H9 (cell line): ENCODE results near the gene SNX4. TPM values are rescaled to one million over a fixed set of nuclear protein-coding genes. Genes with fewer than 3 reads are reported as not detected.

Experiments used
- DNase-seq: peaks from one replicate; pipeline ENCODE4 v3.0.0-alpha.2; 2017
- H2AFZ ChIP-seq: one replicate; pipeline ENCODE4 v1.6.1; 2013; ENCODE audit warnings: mild to moderate bottlenecking, low read length, control low read depth, moderate library complexity
- H2AK5ac ChIP-seq: 2 replicates; pipeline ENCODE4 v1.6.1; 2013; ENCODE audit warnings: low read length, control low read depth, mixed read lengths; ENCODE audit not compliant: insufficient read length
- H2BK120ac ChIP-seq: one replicate; pipeline ENCODE4 v1.6.1; 2013; ENCODE audit warnings: low read depth, mild to moderate bottlenecking, low read length, control low read depth, inconsistent platforms; ENCODE audit not compliant: poor library complexity, severe bottlenecking
- H2BK12ac ChIP-seq: 2 replicates; pipeline ENCODE4 v1.6.1; 2013; ENCODE audit warnings: low read length, control low read depth, mixed read lengths, low read depth; ENCODE audit not compliant: insufficient read length
- H2BK15ac ChIP-seq: 2 replicates; pipeline ENCODE4 v1.6.1; 2013; ENCODE audit warnings: low read depth, low read length, control low read depth
- H2BK20ac ChIP-seq: one replicate; pipeline ENCODE4 v1.6.1; 2013; ENCODE audit warnings: low read depth, mild to moderate bottlenecking, low read length, control low read depth, inconsistent platforms; ENCODE audit not compliant: poor library complexity, severe bottlenecking
- H2BK5ac ChIP-seq: 2 replicates; pipeline ENCODE4 v1.6.1; 2013; ENCODE audit warnings: low read length, control low read depth, mixed read lengths; ENCODE audit not compliant: insufficient read length
- H3K14ac ChIP-seq: 2 replicates; pipeline ENCODE4 v1.6.1; 2013; ENCODE audit warnings: low read length, control low read depth; ENCODE audit not compliant: insufficient read depth
- H3K18ac ChIP-seq: 2 replicates; pipeline ENCODE4 v1.6.1; 2013; ENCODE audit warnings: low read depth, mild to moderate bottlenecking, mixed read lengths, low read length, control low read depth; ENCODE audit not compliant: insufficient read length
- H3K23ac ChIP-seq: 2 replicates; pipeline ENCODE4 v1.6.1; 2013; ENCODE audit warnings: low read length, control low read depth, mixed read lengths, low read depth; ENCODE audit not compliant: insufficient read length
- H3K23me2 ChIP-seq: 2 replicates; pipeline ENCODE4 v1.6.1; 2013; ENCODE audit warnings: low read depth, mild to moderate bottlenecking, mixed read lengths, low read length, control low read depth; ENCODE audit not compliant: insufficient read length, poor library complexity, severe bottlenecking
- H3K27ac ChIP-seq: 2 replicates; pipeline ENCODE4 v1.5.1; 2013; ENCODE audit warnings: low read length, control low read depth, mixed read lengths, low read depth; ENCODE audit not compliant: insufficient read length
- H3K27me3 ChIP-seq: 2 replicates; pipeline ENCODE4 v1.6.1; 2013; ENCODE audit warnings: low read length, control low read depth, inconsistent platforms; ENCODE audit not compliant: insufficient read depth
- H3K4ac ChIP-seq: 2 replicates; pipeline ENCODE4 v1.6.1; 2013; ENCODE audit warnings: low read depth, mild to moderate bottlenecking, control low read depth, inconsistent platforms, low read length, moderate library complexity
- H3K4me1 ChIP-seq: 2 replicates; pipeline ENCODE4 v1.6.1; 2013; ENCODE audit warnings: low read length, control low read depth, inconsistent platforms; ENCODE audit not compliant: insufficient read depth
- H3K4me2 ChIP-seq: 2 replicates; pipeline ENCODE4 v1.6.1; 2013; ENCODE audit warnings: low read length, control low read depth, mixed read lengths; ENCODE audit not compliant: insufficient read length, insufficient read depth
- H3K56ac ChIP-seq: 2 replicates; pipeline ENCODE4 v1.6.1; 2013; ENCODE audit warnings: low read depth, mild to moderate bottlenecking, mixed read lengths, low read length, control low read depth; ENCODE audit not compliant: insufficient read length
- H3K79me1 ChIP-seq: 2 replicates; pipeline ENCODE4 v1.6.1; 2013; ENCODE audit warnings: low read depth, mild to moderate bottlenecking, moderate library complexity, low read length, control low read depth, inconsistent platforms; ENCODE audit not compliant: insufficient read depth, poor library complexity, severe bottlenecking
- H3K79me2 ChIP-seq: 2 replicates; pipeline ENCODE4 v1.6.1; 2013; ENCODE audit warnings: low read length, control low read depth, inconsistent platforms; ENCODE audit not compliant: insufficient read depth
- H3K9ac ChIP-seq: 2 replicates; pipeline ENCODE4 v1.6.1; 2013; ENCODE audit warnings: low read length, control low read depth, mixed read lengths; ENCODE audit not compliant: insufficient read length; ENCODE audit errors: extremely low read depth
- H3K9me3 ChIP-seq: one replicate; pipeline ENCODE4 v1.6.1; 2013; ENCODE audit warnings: low read depth, low read length, inconsistent platforms; ENCODE audit not compliant: control insufficient read depth
- H3T11ph ChIP-seq: one replicate; pipeline ENCODE4 v1.6.1; 2013; ENCODE audit warnings: mild to moderate bottlenecking, low read length, control low read depth, inconsistent platforms
- H4K20me1 ChIP-seq: one replicate; pipeline ENCODE4 v1.6.1; 2013; ENCODE audit not compliant: control insufficient read depth, insufficient read length, insufficient read depth
- H4K5ac ChIP-seq: 2 replicates; pipeline ENCODE4 v1.6.1; 2013; ENCODE audit warnings: low read depth, mild to moderate bottlenecking, mixed read lengths, low read length, control low read depth; ENCODE audit not compliant: insufficient read length
- H4K8ac ChIP-seq: replicated peaks from 2 replicates; pipeline ENCODE4 v1.6.1; 2013; ENCODE audit warnings: low read length, control low read depth, mixed read lengths, low read depth; ENCODE audit not compliant: insufficient read length
- H4K91ac ChIP-seq: 2 replicates; pipeline ENCODE4 v1.6.1; 2013; ENCODE audit warnings: low read depth, mild to moderate bottlenecking, moderate library complexity, mixed read lengths, low read length, control low read depth; ENCODE audit not compliant: insufficient read length
- H3K27ac Mint-ChIP-seq, 3 experiments: 2 replicates in 2 of 3; 3 replicates in 1 of 3; pipeline ENCODE4 v1.8.0; 2020 to 2021; ENCODE audit warnings: mixed read lengths in 3 of 3, mild to moderate bottlenecking in 1 of 3, moderate library complexity in 1 of 3
- H3K27me3 Mint-ChIP-seq: 2 replicates; pipeline ENCODE4 v1.8.0; 2021; ENCODE audit warnings: low read depth, mild to moderate bottlenecking, moderate library complexity, mixed read lengths
- H3K36me3 Mint-ChIP-seq, 3 experiments: 2 replicates in 2 of 3; 3 replicates in 1 of 3; pipeline ENCODE4 v1.8.0; 2020 to 2021; ENCODE audit warnings: low read depth in 3 of 3, mixed read lengths in 3 of 3; ENCODE audit not compliant: insufficient read depth in 1 of 3
- H3K4me1 Mint-ChIP-seq, 2 experiments: 2 replicates each; pipeline ENCODE4 v1.8.0; 2020; ENCODE audit warnings: mixed read lengths in 2 of 2
- H3K4me3 Mint-ChIP-seq, 2 experiments: 2 replicates in 1 of 2; 3 replicates in 1 of 2; pipeline ENCODE4 v1.8.0; 2020 to 2021; ENCODE audit warnings: mild to moderate bottlenecking in 2 of 2, mixed read lengths in 2 of 2, moderate library complexity in 1 of 2
- H3K9me3 Mint-ChIP-seq, 2 experiments: 2 replicates in 1 of 2; 3 replicates in 1 of 2; pipeline ENCODE4 v1.8.0; 2020; ENCODE audit warnings: mild to moderate bottlenecking in 2 of 2, mixed read lengths in 2 of 2, moderate library complexity in 1 of 2
- WGBS: extraction: QIAGEN DNeasy Blood & Tissue Kit; methylation state at CpG from one replicate; pipeline ENCODE4 v1.1.7; 2013; ENCODE audit warnings: missing lambda C conversion rate, low lambda C conversion rate, mixed read lengths; ENCODE audit not compliant: insufficient read length; ENCODE audit errors: extremely low coverage; 5-methylcytosine and 5-hydroxymethylcytosine counted together
- total RNA-seq: library from RNA; stranded (reverse); gene quantifications from 2 replicates; pipeline ENCODE4 v1.2.1, GENCODE V29; 2021
- TF ChIP-seq, protein P1 (sequence below): fragments of 200-600 bp; sonication (generic); conservative IDR thresholded peaks from 3 replicates; pipeline ENCODE4 v1.8.0; 2021; ENCODE audit warnings: antibody characterized with exemption, mild to moderate bottlenecking

The SNX4 gene
- total RNA-seq, 1 experiment from 2014 or later = 29.5 TPM

DNA sequence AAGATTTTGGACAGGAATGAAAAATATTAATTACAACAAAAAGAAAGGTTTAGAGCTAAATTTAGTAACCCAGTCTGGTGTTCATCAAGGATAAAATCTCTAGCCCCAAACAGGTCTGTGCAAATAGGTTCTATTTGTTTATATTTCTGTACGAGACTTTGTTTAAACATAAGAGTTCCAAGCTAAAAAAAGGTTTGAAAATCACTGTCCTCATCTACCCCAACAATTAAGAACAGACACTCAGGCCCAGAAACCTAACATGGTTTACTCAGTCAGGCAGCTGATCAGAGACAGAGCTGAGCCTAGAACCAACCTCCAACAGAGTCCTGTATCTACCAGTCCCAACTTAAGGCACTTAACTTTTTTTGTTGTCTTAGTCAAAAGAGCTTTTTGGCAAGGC is 49.3 kb downstream of the SNX4 start:
- no peaks in the 10 kb centered on the region; a peak in 1 of 5 replicates for H3K9me3 Mint-ChIP-seq
- Histone ChIP-seq H2BK20ac (no peak overlapping the region), H3K14ac (no peak overlapping the region), H4K91ac (no peak overlapping the region), H3K27ac (no peak overlapping the region), H2AFZ (no peak overlapping the region), H4K8ac (no peak overlapping the region), H4K5ac (no peak overlapping the region), H3K18ac (no peak overlapping the region), H2BK120ac (no peak overlapping the region), H3K9me3 (no peaks in the 10 kb centered on the region), H3K4me1 (no peaks in the 10 kb centered on the region), H3T11ph (no peak overlapping the region), H3K27me3 (no peaks in the 10 kb centered on the region), H2AK5ac (no peak overlapping the region), H3K79me1 (no peaks in the 10 kb centered on the region), H3K4me2 (no peak overlapping the region), H2BK15ac (no peak overlapping the region), H3K56ac (no peak overlapping the region), H3K79me2 (no peaks in the 10 kb centered on the region), H4K20me1 (no peaks in the 10 kb centered on the region), H3K23ac (no peak overlapping the region), H3K4ac (no peak overlapping the region), H3K23me2 (no peaks in the 10 kb centered on the region), H2BK5ac (no peak overlapping the region), H2BK12ac (no peak overlapping the region), H3K9ac (no peak overlapping the region)
- DNase-seq = no peak
- no CpG with 5 or more reads among the region's 1 CpG for WGBS
- TF ChIP-seq, protein P1, sequence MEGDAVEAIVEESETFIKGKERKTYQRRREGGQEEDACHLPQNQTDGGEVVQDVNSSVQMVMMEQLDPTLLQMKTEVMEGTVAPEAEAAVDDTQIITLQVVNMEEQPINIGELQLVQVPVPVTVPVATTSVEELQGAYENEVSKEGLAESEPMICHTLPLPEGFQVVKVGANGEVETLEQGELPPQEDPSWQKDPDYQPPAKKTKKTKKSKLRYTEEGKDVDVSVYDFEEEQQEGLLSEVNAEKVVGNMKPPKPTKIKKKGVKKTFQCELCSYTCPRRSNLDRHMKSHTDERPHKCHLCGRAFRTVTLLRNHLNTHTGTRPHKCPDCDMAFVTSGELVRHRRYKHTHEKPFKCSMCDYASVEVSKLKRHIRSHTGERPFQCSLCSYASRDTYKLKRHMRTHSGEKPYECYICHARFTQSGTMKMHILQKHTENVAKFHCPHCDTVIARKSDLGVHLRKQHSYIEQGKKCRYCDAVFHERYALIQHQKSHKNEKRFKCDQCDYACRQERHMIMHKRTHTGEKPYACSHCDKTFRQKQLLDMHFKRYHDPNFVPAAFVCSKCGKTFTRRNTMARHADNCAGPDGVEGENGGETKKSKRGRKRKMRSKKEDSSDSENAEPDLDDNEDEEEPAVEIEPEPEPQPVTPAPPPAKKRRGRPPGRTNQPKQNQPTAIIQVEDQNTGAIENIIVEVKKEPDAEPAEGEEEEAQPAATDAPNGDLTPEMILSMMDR = no peak
- peaks cover 20 to 52% (median 36%) of the 10 kb centered on the region in 3 experiments; a peak in 6 of 7 replicates for H3K36me3 Mint-ChIP-seq
- no peak overlapping the region for H3K4me3 Mint-ChIP-seq
- no peak overlapping the region for H3K27ac Mint-ChIP-seq
- no peaks in the 10 kb centered on the region for H3K4me1 Mint-ChIP-seq
- H3K27me3 Mint-ChIP-seq = no peaks in the 10 kb centered on the region
